ENCODE measurements around the gene WNK2.

The WNK2 gene

GRCh38 chr9:93185266-93186214 is 1.6 kb downstream of the WNK2 start:
- no peak for DNase-seq (ENCODE audit: low read depth)

GRCh38 chr9:93186215-93186945 is 2.4 kb downstream of the WNK2 start:
- DNase-seq (ENCODE audit: low read depth) = no peak

- DNase-seq (ENCODE audit: low read depth) = no peak
Measured at GRCh38 chr9:93187047-93187446, 3.1 kb downstream of the WNK2 start.

- DNase-seq (ENCODE audit: low read depth) = no peak
Measured at GRCh38 chr9:93187574-93187973, 3.6 kb downstream of the WNK2 start.

- no peak for DNase-seq (ENCODE audit: low read depth)
Measured at GRCh38 chr9:93188426-93189368, 4.8 kb downstream of the WNK2 start.

- no peak for DNase-seq (ENCODE audit: low read depth)
Measured at GRCh38 chr9:93189369-93190132, 5.6 kb downstream of the WNK2 start.

- no peak for DNase-seq (ENCODE audit: low read depth)
Measured at GRCh38 chr9:93190133-93190525, 6.2 kb downstream of the WNK2 start.

GRCh38 chr9:93190656-93191353 is 6.9 kb downstream of the WNK2 start:
- DNase-seq (ENCODE audit: low read depth) = no peak

GRCh38 chr9:93191354-93191660 is 7.4 kb downstream of the WNK2 start:
- DNase-seq (ENCODE audit: low read depth) = no peak

- no peak for DNase-seq (ENCODE audit: low read depth)
Measured at GRCh38 chr9:93192721-93193387, 8.9 kb downstream of the WNK2 start.

- no peak for DNase-seq (ENCODE audit: low read depth)
Measured at GRCh38 chr9:93193388-93194220, 9.7 kb downstream of the WNK2 start.

GRCh38 chr9:93194221-93194625 is 10.3 kb downstream of the WNK2 start:
- DNase-seq (ENCODE audit: low read depth) = no peak

GRCh38 chr9:93194641-93195040 is 10.7 kb downstream of the WNK2 start:
- no peak for DNase-seq (ENCODE audit: low read depth)

- no peak for DNase-seq (ENCODE audit: low read depth)
Measured at GRCh38 chr9:93196096-93197055, 12.4 kb downstream of the WNK2 start.

GRCh38 chr9:93197670-93198069 is 13.7 kb downstream of the WNK2 start:
- DNase-seq (ENCODE audit: low read depth) = no peak

- no peak for DNase-seq (ENCODE audit: low read depth)
Measured at GRCh38 chr9:93198117-93198837, 14.3 kb downstream of the WNK2 start.

- DNase-seq (ENCODE audit: low read depth) = no peak
Measured at GRCh38 chr9:93198838-93199625, 15.1 kb downstream of the WNK2 start.

All from EH (cell line).